Heart left ventricle (tissue), 16 donors: ENCODE data around the gene CD83. TPM values are rescaled to one million over a fixed set of nuclear protein-coding genes. Genes with fewer than 3 reads are reported as not detected.

Experiments used
- ATAC-seq, 4 donors: fragments of 200-7000 bp; cut with Tn5 transposase; one replicate each; pipeline ENCODE4 v1.9.1; 2020 to 2022; ENCODE audit warnings: moderate library complexity in 4 of 4, mild to moderate bottlenecking in 3 of 4, moderate number of reproducible peaks in 1 of 4
- DNase-seq, 5 donors: peaks; one replicate each; pipeline ENCODE4 v3.0.0-alpha.2; 2020
- H3K27ac ChIP-seq, 12 donors: fragments of 200-600 bp; sonication (generic) in 4 of 12; one replicate each; pipeline versions ENCODE4 v1.5.0 to v1.8.0; 2016 to 2022; ENCODE audit warnings: mild to moderate bottlenecking in 2 of 12
- H3K27me3 ChIP-seq, 9 donors: fragments of 200-600 bp; sonication (generic) in 2 of 9; one replicate each; pipeline versions ENCODE4 v1.5.1 to v1.8.0; 2016 to 2022; ENCODE audit warnings: mild to moderate bottlenecking in 3 of 9
- H3K36me3 ChIP-seq, 9 donors: fragments of 200-600 bp; sonication (generic) in 2 of 9; one replicate each; pipeline versions ENCODE4 v1.5.0 to v1.8.0; 2018 to 2022; ENCODE audit warnings: mild to moderate bottlenecking in 2 of 9
- H3K4me1 ChIP-seq, 12 donors: fragments of 200-600 bp; sonication (generic) in 4 of 12; one replicate each; pipeline versions ENCODE4 v1.5.0 to v1.8.0; 2016 to 2022; ENCODE audit warnings: mild to moderate bottlenecking in 3 of 12
- H3K4me3 ChIP-seq, 12 donors: fragments of 200-600 bp; sonication (generic) in 4 of 12; one replicate each; pipeline versions ENCODE4 v1.5.0 to v1.8.0; 2017 to 2022; ENCODE audit warnings: mild to moderate bottlenecking in 9 of 12, moderate library complexity in 4 of 12
- H3K9me3 ChIP-seq, 12 donors: fragments of 200-600 bp; sonication (generic) in 4 of 12; one replicate each; pipeline versions ENCODE4 v1.5.0 to v1.8.0; 2016 to 2022; ENCODE audit warnings: mild to moderate bottlenecking in 1 of 12
- CTCF ChIP-seq, 12 donors: fragments of 200-600 bp; sonication (generic) in 4 of 12; IDR thresholded peaks; one replicate each; pipeline versions ENCODE4 v1.5.0 to v1.8.0; 2018 to 2022; ENCODE audit warnings: antibody characterized with exemption in 12 of 12, mild to moderate bottlenecking in 5 of 12
- POLR2A ChIP-seq, 2 donors: fragments of 450-650 bp; IDR thresholded peaks; one replicate each; pipeline ENCODE4 v1.6.1; 2017; ENCODE audit warnings: antibody characterized with exemption in 2 of 2, mild to moderate bottlenecking in 2 of 2, moderate library complexity in 2 of 2
- WGBS, 4 donors: extraction: QIAGEN DNeasy Blood & Tissue Kit in 2 of 4; methylation state at CpG; one replicate each; pipeline versions ENCODE4 v1.1.5 to v1.1.7; 2013 to 2018; 5-methylcytosine and 5-hydroxymethylcytosine counted together
- intact Hi-C, 10 donors: fragments of 100-400 bp; cut with DNase I; formaldehyde crosslinking; loops; one replicate each; pipeline versions ENCODE4 v1.11.1 to v1.14.2; 2022
- polyA plus RNA-seq, 2 donors: library from polyadenylated mRNA; stranded (reverse); fragments of 200-250 nt; gene quantifications; one replicate each; pipeline ENCODE4 v1.2.3, GENCODE V29; 2013
- total RNA-seq, 9 donors: library from RNA; depleted of rRNA in 2 of 9; stranded (reverse); fragments of >200 nt in 2 of 9; fragmentation: NEBNext Ultra II Directional in 3 of 9; extraction: Animal tissue kit (Norgen Biotek cat#: 25700) in 3 of 9; gene quantifications; one replicate each; pipeline versions ENCODE4 v1.1.0 to v1.2.4, GENCODE V29; 2016 to 2023
- donor health status: ischemic (EF 13 %, LVEDD 7.1; RV severe dilation, severe dysfunction).
- donor health status: healthy with polysubstance abuse.
- donor health status: DM: no; HTN: yes; CAD: no.
- donor health status: DM: no; HTN: no; CAD: no.
- donor health status: ischemic (EF 25% LVEDD 6.9; RV normal size, moderate dysfunction).
- donor health status: ischemic (EF 25% LVEDD 5.7; RV mildly dilated, moderate dysfunction).
- donor health status: healthy.
- donor health status: DM: yes; HTN: yes; CAD: no.
- donor health status: ischemic (EF 35%, LVEDD 5.7; RV mildly dilated, moderate dysfunction).
- donor health status: nonischemic (EF 11% LVEDD 7.7; RV severe dilation, severe dysfunction).
- donor health status: DM: yes; HTN: yes; CAD: no.
- donor health status: PGD.
- donor health status: ischemic (EF 29% LVEDD 5.4; RV normal size, mild dysfunction).
- donor health status: nonischemic (EF 23%, LVEDD 6.1; RV moderate dilation, normal function).

The CD83 gene
- total and polyA plus RNA-seq, 11 donors = 0.38 to 10.3 (median 1.9) TPM

GRCh38 chr6:14094721-14095120 lies 22.9 kb upstream of the CD83 start:
- Histone ChIP-seq H3K9me3 (no peaks in the 10 kb centered on the region), H3K27ac (peak overlapping the region in 1 of 12 donors; percentile 22), H3K4me1 (peaks cover 0 to 13% (median 0%) of the 10 kb centered on the region in 12 donors), H3K4me3 (no peak overlapping the region), H3K27me3 (no peaks in the 10 kb centered on the region), H3K36me3 (no peaks in the 10 kb centered on the region)
- WGBS, 4 donors = 88 to 93% (median 90%) methylated on average over 4 of the region's 4 CpGs
- ATAC-seq (no peak), DNase-seq (no peak)
- no peak for TF ChIP-seq POLR2A (IDR thresholded peaks at IDR 0.05)
- no peak for TF ChIP-seq CTCF (IDR thresholded peaks at IDR 0.05)
- intact Hi-C loops = no loop called here

GRCh38 chr6:14095437-14095836 lies 22.1 kb upstream of the CD83 start:
- intact Hi-C loops = no loop called here
- DNase-seq = no peak
- no peak overlapping the region for H3K27ac ChIP-seq

GRCh38 chr6:14100138-14100537 lies 17.4 kb upstream of the CD83 start:
- WGBS, 4 donors = 89 to 94% (median 91%) methylated on average over 3 of the region's 3 CpGs
- Histone ChIP-seq H3K4me3 (no peak overlapping the region), H3K9me3 (no peaks in the 10 kb centered on the region), H3K27ac (no peak overlapping the region), H3K27me3 (peaks cover 0 to 8% (median 0%) of the 10 kb centered on the region in 9 donors), H3K36me3 (no peaks in the 10 kb centered on the region), H3K4me1 (no peaks in the 10 kb centered on the region)
- DNase-seq (no peak), ATAC-seq (peak in 1 of 4 donors; percentile 26)
- intact Hi-C loops = no loop called here
- TF ChIP-seq CTCF (IDR thresholded peaks at IDR 0.05) = no peak
- no peak for TF ChIP-seq POLR2A (IDR thresholded peaks at IDR 0.05)

More at GRCh38 chr6:14095437-14095836, 22.1 kb upstream of the CD83 start:
- Histone ChIP-seq H3K4me3 (no peak overlapping the region), H3K36me3 (no peaks in the 10 kb centered on the region), H3K27me3 (no peaks in the 10 kb centered on the region), H3K4me1 (peaks cover 0 to 13% (median 0%) of the 10 kb centered on the region in 12 donors), H3K9me3 (no peaks in the 10 kb centered on the region)
- ATAC-seq = no peak
- 91 to 94% (median 92%) methylated on average over 6 of the region's 6 CpGs for WGBS, 4 donors
- no peak for TF ChIP-seq POLR2A (IDR thresholded peaks at IDR 0.05)
- no peak for TF ChIP-seq CTCF (IDR thresholded peaks at IDR 0.05)

- WGBS, 4 donors = 72 to 91% (median 78%) methylated on average over 5 of the region's 5 CpGs
- ATAC-seq = no peak
- intact Hi-C loops = no loop called here
- TF ChIP-seq CTCF (IDR thresholded peaks at IDR 0.05) (no peak), POLR2A (IDR thresholded peaks at IDR 0.05) (no peak)
- no peaks in the 10 kb centered on the region for H3K9me3 ChIP-seq
- H3K4me1 ChIP-seq = no peaks in the 10 kb centered on the region
- no peaks in the 10 kb centered on the region for H3K36me3 ChIP-seq
- no peak for DNase-seq
- H3K27ac ChIP-seq = no peak overlapping the region
- H3K4me3 ChIP-seq = no peak overlapping the region
- H3K27me3 ChIP-seq = peaks cover 0 to 12% (median 0%) of the 10 kb centered on the region in 9 donors
Observed at GRCh38 chr6:14100966-14101365, 16.6 kb upstream of the CD83 start.
